A549 (cell line): ENCODE measurements around the gene CC2D1B.

Source experiments
- BCL3 ChIP-seq: fragments of >200 bp; sonication (Bioruptor Twin); formaldehyde crosslinking; IDR thresholded peaks from 3 replicates; pipeline ENCODE4 v1.6.1; 2016
- BHLHE40 ChIP-seq: IDR thresholded peaks from 2 replicates; pipeline ENCODE4 v1.6.1; 2012; ENCODE audit warnings: low read depth, low read length, inconsistent platforms
- CHD4 ChIP-seq: fragments of 200-600 bp; sonication (generic); IDR thresholded peaks from 2 replicates; pipeline ENCODE4 v1.6.1; 2016; ENCODE audit warnings: antibody characterized with exemption, mild to moderate bottlenecking, borderline replicate concordance
- CTCF ChIP-seq: fragments of >200 bp; sonication (Bioruptor Twin); formaldehyde crosslinking; IDR thresholded peaks from 3 replicates; pipeline ENCODE4 v1.5.1; 2016
- HES2 ChIP-seq: fragments of >200 bp; sonication (Bioruptor Twin); formaldehyde crosslinking; IDR thresholded peaks from 2 replicates; pipeline ENCODE4 v1.6.1; 2016
- JUN ChIP-seq, 2 experiments: fragments of >200 bp; sonication (Bioruptor Twin); formaldehyde crosslinking; IDR thresholded peaks; 2 replicates in 1 of 2; 3 replicates in 1 of 2; pipeline ENCODE4 v1.6.1; 2016 to 2017
- MAZ ChIP-seq: fragments of 150-350 bp; IDR thresholded peaks from 2 replicates; pipeline ENCODE4 v1.6.1; 2014; ENCODE audit warnings: antibody characterized with exemption, low read depth, low read length, borderline replicate concordance
- POLR2A ChIP-seq: IDR thresholded peaks from 2 replicates; pipeline ENCODE4 v1.6.1; 2012; ENCODE audit warnings: mild to moderate bottlenecking, low read length
- RCOR1 ChIP-seq: fragments of 150-350 bp; IDR thresholded peaks from 2 replicates; pipeline ENCODE4 v1.6.1; 2014; ENCODE audit warnings: antibody characterized with exemption, low read length, low read depth
- SMC3 ChIP-seq: fragments of >200 bp; sonication (Bioruptor Twin); formaldehyde crosslinking; IDR thresholded peaks from 3 replicates; pipeline ENCODE4 v1.6.1; 2018; ENCODE audit warnings: inconsistent platforms
- TF ChIP-seq, protein P1 (sequence below): fragments of 200-600 bp; sonication (generic); IDR thresholded peaks from 2 replicates; pipeline ENCODE4 v1.6.1; 2016; ENCODE audit warnings: antibody characterized with exemption, mild to moderate bottlenecking, moderate library complexity

- TF ChIP-seq RCOR1 (no peak), BCL3 (no peak), JUN (IDR thresholded peaks at IDR 0.05) (no peak), CTCF (no peak), SMC3 (no peak), BHLHE40 (no peak), POLR2A (no peak), MAZ (no peak), CHD4 (no peak), HES2 (no peak)
- TF ChIP-seq, protein P1, sequence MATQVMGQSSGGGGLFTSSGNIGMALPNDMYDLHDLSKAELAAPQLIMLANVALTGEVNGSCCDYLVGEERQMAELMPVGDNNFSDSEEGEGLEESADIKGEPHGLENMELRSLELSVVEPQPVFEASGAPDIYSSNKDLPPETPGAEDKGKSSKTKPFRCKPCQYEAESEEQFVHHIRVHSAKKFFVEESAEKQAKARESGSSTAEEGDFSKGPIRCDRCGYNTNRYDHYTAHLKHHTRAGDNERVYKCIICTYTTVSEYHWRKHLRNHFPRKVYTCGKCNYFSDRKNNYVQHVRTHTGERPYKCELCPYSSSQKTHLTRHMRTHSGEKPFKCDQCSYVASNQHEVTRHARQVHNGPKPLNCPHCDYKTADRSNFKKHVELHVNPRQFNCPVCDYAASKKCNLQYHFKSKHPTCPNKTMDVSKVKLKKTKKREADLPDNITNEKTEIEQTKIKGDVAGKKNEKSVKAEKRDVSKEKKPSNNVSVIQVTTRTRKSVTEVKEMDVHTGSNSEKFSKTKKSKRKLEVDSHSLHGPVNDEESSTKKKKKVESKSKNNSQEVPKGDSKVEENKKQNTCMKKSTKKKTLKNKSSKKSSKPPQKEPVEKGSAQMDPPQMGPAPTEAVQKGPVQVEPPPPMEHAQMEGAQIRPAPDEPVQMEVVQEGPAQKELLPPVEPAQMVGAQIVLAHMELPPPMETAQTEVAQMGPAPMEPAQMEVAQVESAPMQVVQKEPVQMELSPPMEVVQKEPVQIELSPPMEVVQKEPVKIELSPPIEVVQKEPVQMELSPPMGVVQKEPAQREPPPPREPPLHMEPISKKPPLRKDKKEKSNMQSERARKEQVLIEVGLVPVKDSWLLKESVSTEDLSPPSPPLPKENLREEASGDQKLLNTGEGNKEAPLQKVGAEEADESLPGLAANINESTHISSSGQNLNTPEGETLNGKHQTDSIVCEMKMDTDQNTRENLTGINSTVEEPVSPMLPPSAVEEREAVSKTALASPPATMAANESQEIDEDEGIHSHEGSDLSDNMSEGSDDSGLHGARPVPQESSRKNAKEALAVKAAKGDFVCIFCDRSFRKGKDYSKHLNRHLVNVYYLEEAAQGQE, result no peak
These were observed 42.3 kb downstream of the CC2D1B start for GRCh38 chr1:52323731-52324130.
